ENCODE measurements around the gene FGFR1OP2. TPM values are rescaled to one million over a fixed set of nuclear protein-coding genes. Genes with fewer than 3 reads are reported as not detected.

FGFR1OP2 gene
- total and polyA plus RNA-seq, 8 donors: 9.3 to 23.3 (median 11.6) TPM

- DNase-seq (no peak), FAIRE-seq (no peak), ATAC-seq (no peak)
- Histone ChIP-seq H3K27ac (no peak overlapping the region), H3K36me3 (peaks cover 0 to 42% (median 5%) of the 10 kb centered on the region in 3 donors), H3K9me3 (no peaks in the 10 kb centered on the region), H3K4me1 (no peaks in the 10 kb centered on the region), H3K4me3 (no peak overlapping the region), H3K27me3 (no peaks in the 10 kb centered on the region)
- intact Hi-C loops (cut with DNase I): no loop called here
- no peak for TF ChIP-seq CTCF (IDR thresholded peaks at IDR 0.05)
- WGBS, 2 donors: 93 to 95% methylated on average over 11 of the region's 11 CpGs
Measured at GRCh38 chr12:26979733-26980132, 41.5 kb downstream of the FGFR1OP2 start.

- FAIRE-seq (no peak), ATAC-seq (no peak), DNase-seq (no peak)
- H3K27ac ChIP-seq: no peak overlapping the region
- H3K36me3 ChIP-seq: peaks cover 0 to 48% (median 5%) of the 10 kb centered on the region in 3 donors
- H3K9me3 ChIP-seq: no peaks in the 10 kb centered on the region
- H3K27me3 ChIP-seq: no peaks in the 10 kb centered on the region
- intact Hi-C loops (cut with DNase I): no loop called here
- no peak overlapping the region for H3K4me3 ChIP-seq
- H3K4me1 ChIP-seq: no peaks in the 10 kb centered on the region
- no peak for TF ChIP-seq CTCF (IDR thresholded peaks at IDR 0.05)
- WGBS, 2 donors: 96 to 100% methylated on average over 2 of the region's 2 CpGs
Measured at GRCh38 chr12:26982866-26983265, 44.6 kb downstream of the FGFR1OP2 start.

- intact Hi-C loops (cut with DNase I): no loop called here
- TF ChIP-seq CTCF (IDR thresholded peaks at IDR 0.05): no peak
- H3K4me1 ChIP-seq: no peaks in the 10 kb centered on the region
- ATAC-seq: no peak
- no peak overlapping the region for H3K4me3 ChIP-seq
- H3K27ac ChIP-seq: no peak overlapping the region
- WGBS, 2 donors: 92 to 94% methylated on average over 10 of the region's 10 CpGs
- no peaks in the 10 kb centered on the region for H3K9me3 ChIP-seq
- peaks cover 0 to 31% (median 8%) of the 10 kb centered on the region in 3 donors for H3K36me3 ChIP-seq
- no peak for FAIRE-seq
- H3K27me3 ChIP-seq: no peaks in the 10 kb centered on the region
- no peak for DNase-seq
Measured at GRCh38 chr12:26987634-26988424, 49.6 kb downstream of the FGFR1OP2 start.

- intact Hi-C loops (cut with DNase I): no loop called here
- TF ChIP-seq CTCF (IDR thresholded peaks at IDR 0.05): no peak
- peaks cover 0 to 36% (median 8%) of the 10 kb centered on the region in 3 donors for H3K36me3 ChIP-seq
Measured at GRCh38 chr12:26988703-26989102, 50.4 kb downstream of the FGFR1OP2 start.

GRCh38 chr12:26989873-26990272, 51.6 kb downstream of the FGFR1OP2 start:
- Histone ChIP-seq H3K4me3 (no peak overlapping the region), H3K27me3 (no peaks in the 10 kb centered on the region), H3K36me3 (peaks cover 0 to 45% (median 16%) of the 10 kb centered on the region in 3 donors), H3K4me1 (no peaks in the 10 kb centered on the region), H3K27ac (no peak overlapping the region), H3K9me3 (no peaks in the 10 kb centered on the region)
- intact Hi-C loops (cut with DNase I): loop anchor here in 2 of 3 donors (10.0 kb wide), 1 partner anchor 45 kb away; no protein-coding TSS in a partner anchor
- DNase-seq: no peak
- no peak for TF ChIP-seq CTCF (IDR thresholded peaks at IDR 0.05)
- ATAC-seq: no peak
- WGBS, 2 donors: 87 to 88% methylated on average over 4 of the region's 4 CpGs
- FAIRE-seq: no peak

More at GRCh38 chr12:26988703-26989102, 50.4 kb downstream of the FGFR1OP2 start:
- FAIRE-seq (no peak), DNase-seq (no peak), ATAC-seq (no peak)
- no peaks in the 10 kb centered on the region for H3K4me1 ChIP-seq
- H3K9me3 ChIP-seq: no peaks in the 10 kb centered on the region
- H3K27me3 ChIP-seq: no peaks in the 10 kb centered on the region
- no peak overlapping the region for H3K4me3 ChIP-seq
- no peak overlapping the region for H3K27ac ChIP-seq
- 91 to 92% methylated on average over 4 of the region's 4 CpGs for WGBS, 2 donors

All from pancreas (tissue), 10 donors.